ENCODE results near the gene PTPN7. TPM values are rescaled to one million over a fixed set of nuclear protein-coding genes. Genes with fewer than 3 reads are reported as not detected.
"Not testable (repeated sequence)": the region's sequence is repeated elsewhere in the genome, so short reads cannot be mapped to it uniquely, and the experiment has no call there.

The PTPN7 gene
- total RNA-seq, 1 donor from 2014 or later, result 0.75 TPM

DNA sequence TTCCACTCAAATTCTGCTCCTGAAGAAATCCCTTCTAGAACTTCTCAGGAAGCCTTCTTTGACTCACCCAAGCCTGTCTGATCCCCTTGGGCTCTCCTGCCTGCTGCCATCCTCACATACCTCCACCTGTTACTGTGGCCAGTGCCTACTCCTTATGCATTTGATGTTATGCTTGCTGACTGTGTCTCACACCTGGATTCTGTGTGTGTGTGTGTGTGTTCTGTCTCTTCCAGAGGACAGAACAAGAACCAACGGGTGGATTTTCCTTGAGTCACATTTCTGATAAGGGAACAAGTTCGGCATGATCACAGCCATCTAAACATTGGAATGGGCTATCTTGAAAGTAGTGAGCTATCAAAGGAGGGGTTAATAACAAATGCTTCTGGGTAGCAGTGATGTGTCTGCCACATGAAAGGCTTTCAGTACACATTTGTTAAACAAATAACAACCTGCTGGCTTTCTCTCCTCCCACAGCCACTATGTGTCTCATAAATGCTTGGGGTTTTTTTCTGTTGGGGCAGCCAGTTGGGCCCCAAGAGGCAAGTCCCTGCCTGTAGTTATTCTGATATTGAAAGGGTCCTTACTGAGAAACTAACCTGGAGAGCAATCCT lies 46.6 kb downstream of the PTPN7 start:
- H3K9me3 Mint-ChIP-seq (ENCODE audit: unreplicated experiment), result no peaks in the 10 kb centered on the region
- H3K4me1 Mint-ChIP-seq (ENCODE audit: low read depth, unreplicated experiment), result peaks cover 9% of the 10 kb centered on the region
- Histone ChIP-seq H3K9me3 (ENCODE audit: insufficient read depth, low read depth, low read length) (no peaks in the 10 kb centered on the region), H3K4me3 (ENCODE audit: insufficient read depth, low read depth, low read length) (no peak overlapping the region), H3K27ac (ENCODE audit: low read depth, low read length) (no peak overlapping the region), H3K4me1 (ENCODE audit: insufficient read depth, low read length) (peaks cover 9% of the 10 kb centered on the region), H2AFZ (ENCODE audit: low read depth, low read length) (no peak overlapping the region), H4K20me1 (ENCODE audit: insufficient read depth, low read length) (no peaks in the 10 kb centered on the region), H3K4me2 (ENCODE audit: low read length) (no peak overlapping the region), H3K36me3 (ENCODE audit: insufficient read depth, low read length) (no peaks in the 10 kb centered on the region), H3K9ac (ENCODE audit: low read length) (no peak overlapping the region), H3K27me3 (ENCODE audit: insufficient read depth, low read length) (no peaks in the 10 kb centered on the region), H3K79me2 (ENCODE audit: insufficient read depth, low read length) (no peaks in the 10 kb centered on the region)
- peaks cover 9% of the 10 kb centered on the region for H3K27me3 Mint-ChIP-seq (ENCODE audit: low read depth, unreplicated experiment)
- H3K36me3 Mint-ChIP-seq (ENCODE audit: low read depth, unreplicated experiment), result peaks cover 3% of the 10 kb centered on the region
- DNase-seq (ENCODE audit: low read depth) (no peak), FAIRE-seq (no peak)
- no peak for TF ChIP-seq EZH2 (IDR thresholded peaks at IDR 0.05; ENCODE audit: insufficient read depth, low read length)
- TF ChIP-seq, protein P1, sequence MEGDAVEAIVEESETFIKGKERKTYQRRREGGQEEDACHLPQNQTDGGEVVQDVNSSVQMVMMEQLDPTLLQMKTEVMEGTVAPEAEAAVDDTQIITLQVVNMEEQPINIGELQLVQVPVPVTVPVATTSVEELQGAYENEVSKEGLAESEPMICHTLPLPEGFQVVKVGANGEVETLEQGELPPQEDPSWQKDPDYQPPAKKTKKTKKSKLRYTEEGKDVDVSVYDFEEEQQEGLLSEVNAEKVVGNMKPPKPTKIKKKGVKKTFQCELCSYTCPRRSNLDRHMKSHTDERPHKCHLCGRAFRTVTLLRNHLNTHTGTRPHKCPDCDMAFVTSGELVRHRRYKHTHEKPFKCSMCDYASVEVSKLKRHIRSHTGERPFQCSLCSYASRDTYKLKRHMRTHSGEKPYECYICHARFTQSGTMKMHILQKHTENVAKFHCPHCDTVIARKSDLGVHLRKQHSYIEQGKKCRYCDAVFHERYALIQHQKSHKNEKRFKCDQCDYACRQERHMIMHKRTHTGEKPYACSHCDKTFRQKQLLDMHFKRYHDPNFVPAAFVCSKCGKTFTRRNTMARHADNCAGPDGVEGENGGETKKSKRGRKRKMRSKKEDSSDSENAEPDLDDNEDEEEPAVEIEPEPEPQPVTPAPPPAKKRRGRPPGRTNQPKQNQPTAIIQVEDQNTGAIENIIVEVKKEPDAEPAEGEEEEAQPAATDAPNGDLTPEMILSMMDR (IDR thresholded peaks at IDR 0.05; ENCODE audit: insufficient read depth, low read depth, low read length), result no peak
- H3K4me3 Mint-ChIP-seq (ENCODE audit: unreplicated experiment), result peak overlapping the region; percentile 17
- no peak overlapping the region for H3K27ac Mint-ChIP-seq (ENCODE audit: unreplicated experiment)

DNA sequence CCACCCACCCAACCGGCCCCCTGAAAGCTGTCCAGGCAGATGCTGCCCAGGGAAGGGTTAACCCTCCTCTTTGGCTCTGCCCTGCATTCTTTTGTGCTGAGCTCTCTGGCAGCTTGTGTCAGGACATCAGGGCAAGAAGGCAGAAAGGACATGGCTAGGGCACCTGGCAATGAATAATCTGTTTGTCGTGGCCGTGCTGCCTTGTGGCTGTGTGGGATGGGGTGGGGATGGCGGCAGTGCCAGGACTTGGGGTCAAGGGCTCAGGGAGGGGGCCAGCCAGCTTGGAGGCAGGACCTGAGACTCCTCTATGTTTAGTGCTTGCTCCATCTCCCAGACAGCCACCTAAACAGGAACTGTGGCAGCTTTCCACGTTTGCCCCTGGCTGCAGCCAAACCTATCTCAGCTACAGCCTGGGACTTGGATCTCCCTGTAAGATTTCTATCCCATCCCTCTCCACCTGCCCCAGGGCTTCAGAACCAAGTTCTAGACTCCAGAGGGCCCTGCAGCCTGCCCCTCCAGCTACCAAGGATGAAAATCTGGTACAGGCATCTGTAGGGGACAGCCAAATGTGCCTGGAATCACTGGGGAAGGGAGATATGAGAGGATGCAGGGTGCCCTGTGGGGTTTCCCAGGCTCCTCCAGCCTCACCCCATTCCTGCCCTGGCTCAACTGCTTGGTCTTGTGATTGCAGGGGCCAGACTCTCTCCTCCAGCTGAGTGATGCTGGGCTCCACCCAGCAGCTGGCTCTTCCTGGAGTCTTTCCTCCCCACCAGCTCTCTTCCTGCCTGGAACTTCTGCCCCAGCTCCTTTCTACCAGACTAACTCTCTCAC lies 47.3 kb downstream of the PTPN7 start:
- peaks cover 9% of the 10 kb centered on the region for H3K4me1 Mint-ChIP-seq (ENCODE audit: low read depth, unreplicated experiment)
- peaks cover 3% of the 10 kb centered on the region for H3K36me3 Mint-ChIP-seq (ENCODE audit: low read depth, unreplicated experiment)
- Histone ChIP-seq H3K9me3 (ENCODE audit: insufficient read depth, low read depth, low read length) (no peaks in the 10 kb centered on the region), H3K4me3 (ENCODE audit: insufficient read depth, low read depth, low read length) (no peak overlapping the region), H3K79me2 (ENCODE audit: insufficient read depth, low read length) (no peaks in the 10 kb centered on the region), H3K36me3 (ENCODE audit: insufficient read depth, low read length) (no peaks in the 10 kb centered on the region), H3K27me3 (ENCODE audit: insufficient read depth, low read length) (no peaks in the 10 kb centered on the region), H4K20me1 (ENCODE audit: insufficient read depth, low read length) (no peaks in the 10 kb centered on the region), H3K9ac (ENCODE audit: low read length) (no peak overlapping the region), H3K4me1 (ENCODE audit: insufficient read depth, low read length) (peaks cover 9% of the 10 kb centered on the region), H3K27ac (ENCODE audit: low read depth, low read length) (no peak overlapping the region), H3K4me2 (ENCODE audit: low read length) (peak overlapping the region; percentile 22), H2AFZ (ENCODE audit: low read depth, low read length) (peak overlapping the region; percentile 31)
- peak overlapping the region; percentile 41 for H3K27ac Mint-ChIP-seq (ENCODE audit: unreplicated experiment)
- FAIRE-seq, result no peak
- H3K9me3 Mint-ChIP-seq (ENCODE audit: unreplicated experiment), result no peaks in the 10 kb centered on the region
- H3K4me3 Mint-ChIP-seq (ENCODE audit: unreplicated experiment), result no peak overlapping the region
- TF ChIP-seq EZH2 (IDR thresholded peaks at IDR 0.05; ENCODE audit: insufficient read depth, low read length), result no peak
- TF ChIP-seq, protein P1 (IDR thresholded peaks at IDR 0.05; ENCODE audit: insufficient read depth, low read depth, low read length), result no peak
- DNase-seq (ENCODE audit: low read depth), result peak; percentile 16
- H3K27me3 Mint-ChIP-seq (ENCODE audit: low read depth, unreplicated experiment), result peaks cover 9% of the 10 kb centered on the region

DNA sequence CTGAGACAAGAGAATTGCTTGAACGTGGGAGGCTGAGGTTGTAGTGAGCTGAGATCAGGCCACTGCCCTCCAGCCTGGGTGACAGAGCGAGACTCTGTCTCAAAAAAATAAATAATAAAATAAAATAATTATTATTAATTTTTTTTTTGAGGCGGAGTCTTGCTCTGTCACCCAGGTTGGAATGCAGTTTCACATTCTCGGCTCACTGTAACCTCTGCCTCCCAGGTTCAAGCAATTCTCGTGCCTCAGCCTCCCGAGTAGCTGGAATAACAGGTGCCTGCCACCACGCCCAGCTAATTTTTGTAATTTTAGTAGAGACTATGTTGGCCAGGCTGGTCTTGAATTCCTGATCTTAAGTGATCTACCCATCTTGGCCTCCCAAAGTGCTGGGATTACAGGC lies 48.8 kb downstream of the PTPN7 start:
- FAIRE-seq; DNase-seq (ENCODE audit: low read depth); H3K27ac Mint-ChIP-seq (ENCODE audit: unreplicated experiment); H3K9ac ChIP-seq (ENCODE audit: low read length); H3K4me3 ChIP-seq (ENCODE audit: insufficient read depth, low read depth, low read length); H3K27ac ChIP-seq (ENCODE audit: low read depth, low read length); H3K9me3 ChIP-seq (ENCODE audit: insufficient read depth, low read depth, low read length); H2AFZ ChIP-seq (ENCODE audit: low read depth, low read length); H3K4me2 ChIP-seq (ENCODE audit: low read length); H3K36me3 Mint-ChIP-seq (ENCODE audit: low read depth, unreplicated experiment); H4K20me1 ChIP-seq (ENCODE audit: insufficient read depth, low read length); H3K79me2 ChIP-seq (ENCODE audit: insufficient read depth, low read length); H3K27me3 ChIP-seq (ENCODE audit: insufficient read depth, low read length); H3K36me3 ChIP-seq (ENCODE audit: insufficient read depth, low read length); H3K9me3 Mint-ChIP-seq (ENCODE audit: unreplicated experiment); H3K4me3 Mint-ChIP-seq (ENCODE audit: unreplicated experiment): not testable (repeated sequence)
- peaks cover 19% of the 10 kb centered on the region for H3K4me1 ChIP-seq (ENCODE audit: insufficient read depth, low read length)
- H3K27me3 Mint-ChIP-seq (ENCODE audit: low read depth, unreplicated experiment), result peaks cover 15% of the 10 kb centered on the region
- H3K4me1 Mint-ChIP-seq (ENCODE audit: low read depth, unreplicated experiment), result peaks cover 10% of the 10 kb centered on the region
